ENCODE results near the gene PGK2. TPM values are rescaled to one million over a fixed set of nuclear protein-coding genes. Genes with fewer than 3 reads are reported as not detected.

Gene PGK2
- total RNA-seq, 1 donor from 2014 or later = not detected

DNA sequence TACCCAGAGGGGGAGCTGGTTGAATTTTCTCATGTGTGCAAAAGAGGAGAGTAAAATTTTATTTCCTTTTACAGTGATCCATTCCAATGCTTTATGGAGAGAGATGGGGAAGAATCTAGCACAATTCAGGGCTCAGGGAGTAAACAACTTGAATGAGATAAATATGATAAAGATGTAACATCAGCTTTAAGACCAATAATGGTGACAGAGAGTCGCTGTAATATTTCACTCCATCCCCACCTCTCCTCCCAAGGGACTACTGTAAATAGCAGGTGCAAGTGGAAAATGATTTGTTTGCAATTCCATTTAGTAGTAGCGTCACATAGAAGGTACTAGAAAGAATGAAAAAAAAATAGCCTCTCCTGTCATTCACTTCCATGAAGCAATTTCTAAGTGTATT lies 47.7 kb downstream of the PGK2 start:
- DNase-seq (ENCODE audit: low read depth, low spot score) = no peak
- no peaks in the 10 kb centered on the region for H3K4me1 Mint-ChIP-seq
- no peaks in the 10 kb centered on the region for H3K9me3 Mint-ChIP-seq
- TF ChIP-seq, protein P1, sequence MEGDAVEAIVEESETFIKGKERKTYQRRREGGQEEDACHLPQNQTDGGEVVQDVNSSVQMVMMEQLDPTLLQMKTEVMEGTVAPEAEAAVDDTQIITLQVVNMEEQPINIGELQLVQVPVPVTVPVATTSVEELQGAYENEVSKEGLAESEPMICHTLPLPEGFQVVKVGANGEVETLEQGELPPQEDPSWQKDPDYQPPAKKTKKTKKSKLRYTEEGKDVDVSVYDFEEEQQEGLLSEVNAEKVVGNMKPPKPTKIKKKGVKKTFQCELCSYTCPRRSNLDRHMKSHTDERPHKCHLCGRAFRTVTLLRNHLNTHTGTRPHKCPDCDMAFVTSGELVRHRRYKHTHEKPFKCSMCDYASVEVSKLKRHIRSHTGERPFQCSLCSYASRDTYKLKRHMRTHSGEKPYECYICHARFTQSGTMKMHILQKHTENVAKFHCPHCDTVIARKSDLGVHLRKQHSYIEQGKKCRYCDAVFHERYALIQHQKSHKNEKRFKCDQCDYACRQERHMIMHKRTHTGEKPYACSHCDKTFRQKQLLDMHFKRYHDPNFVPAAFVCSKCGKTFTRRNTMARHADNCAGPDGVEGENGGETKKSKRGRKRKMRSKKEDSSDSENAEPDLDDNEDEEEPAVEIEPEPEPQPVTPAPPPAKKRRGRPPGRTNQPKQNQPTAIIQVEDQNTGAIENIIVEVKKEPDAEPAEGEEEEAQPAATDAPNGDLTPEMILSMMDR (conservative IDR thresholded peaks at IDR 0.05) = no peak
- peaks cover 2% of the 10 kb centered on the region for H3K27me3 Mint-ChIP-seq (ENCODE audit: low read depth)
- no peaks in the 10 kb centered on the region for H3K36me3 Mint-ChIP-seq (ENCODE audit: low read depth)
- no peak overlapping the region for H3K4me3 Mint-ChIP-seq
- H3K27ac Mint-ChIP-seq (ENCODE audit: unreplicated experiment) = no peak overlapping the region

DNA sequence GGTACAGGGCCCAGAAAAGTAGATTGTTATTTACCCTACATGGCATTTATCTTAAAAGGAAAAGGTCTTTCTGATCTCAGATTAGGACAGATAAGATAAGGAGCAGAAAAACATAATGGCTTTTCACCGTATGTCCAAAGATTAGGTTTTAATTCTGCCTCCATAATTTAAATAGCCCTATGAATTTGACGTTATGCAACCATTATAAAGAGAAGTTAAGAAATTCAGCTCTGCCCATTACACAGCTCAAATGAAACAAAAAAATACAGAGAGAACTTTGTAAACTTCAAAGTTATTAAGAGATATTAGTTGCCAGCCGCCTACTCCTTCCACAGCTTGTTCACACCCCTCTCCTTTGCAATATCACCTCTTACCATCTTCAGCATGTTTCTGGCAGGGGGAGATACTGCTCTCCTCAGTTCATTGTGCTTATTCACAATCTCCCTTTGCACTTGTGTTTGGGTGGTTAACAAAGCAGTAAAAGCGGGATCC lies 51.0 kb downstream of the PGK2 start:
- no peak overlapping the region for H3K27ac Mint-ChIP-seq (ENCODE audit: unreplicated experiment)
- no peak for DNase-seq (ENCODE audit: low read depth, low spot score)
- H3K9me3 Mint-ChIP-seq = no peaks in the 10 kb centered on the region
- H3K4me3 Mint-ChIP-seq = no peak overlapping the region
- no peaks in the 10 kb centered on the region for H3K4me1 Mint-ChIP-seq
- peaks cover 2% of the 10 kb centered on the region for H3K27me3 Mint-ChIP-seq (ENCODE audit: low read depth)
- TF ChIP-seq, protein P1 (conservative IDR thresholded peaks at IDR 0.05) = no peak
- no peaks in the 10 kb centered on the region for H3K36me3 Mint-ChIP-seq (ENCODE audit: low read depth)

Other genes with a start within 250 kb of the PGK2 start
- gene C6orf141, start 236.6 kb downstream of the PGK2 start, total RNA-seq = 0.89 and 1.0 TPM in 2 replicates
- not detected in 2 replicates for gene RHAG, start 150.4 kb downstream of the PGK2 start, total RNA-seq
- not detected in 2 replicates for gene CRISP2, start 73.7 kb downstream of the PGK2 start, total RNA-seq
- not detected in 2 replicates for gene CRISP3, start 42.9 kb downstream of the PGK2 start, total RNA-seq
- not detected in 2 replicates for gene CRISP1, start 79.2 kb upstream of the PGK2 start, total RNA-seq
- gene DEFB114, start 176.9 kb upstream of the PGK2 start, total RNA-seq = not detected in 2 replicates
- gene DEFB113, start 182.3 kb upstream of the PGK2 start, total RNA-seq = not detected in 2 replicates
- not detected in 2 replicates for gene DEFB110, start 234.7 kb upstream of the PGK2 start, total RNA-seq